ENCODE measurements around the gene RASGRF2.

DNA sequence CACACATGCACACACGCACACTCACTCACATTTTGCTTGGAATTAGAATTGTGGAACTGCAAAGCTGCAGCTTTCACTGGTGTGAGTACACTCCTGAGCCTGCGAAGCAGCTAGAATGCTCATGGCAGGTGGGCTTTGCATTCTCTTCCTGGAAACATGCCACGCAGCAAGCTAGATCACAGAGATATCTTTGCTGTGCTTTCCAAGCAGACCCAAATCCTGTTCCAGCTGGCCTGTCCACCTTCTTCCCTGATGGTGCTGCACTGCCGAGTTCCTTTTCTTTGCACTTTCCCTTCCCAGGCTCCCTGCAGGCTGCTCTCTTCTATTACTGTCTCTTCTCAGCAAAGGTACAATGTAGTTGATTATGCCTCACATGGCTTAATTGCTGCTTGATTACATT, 180.3 kb downstream of the RASGRF2 start:
- TF ChIP-seq CTCF (IDR thresholded peaks at IDR 0.05; ENCODE audit: low read depth, low read length, poor library complexity, severe bottlenecking) (no peak), EZH2phosphoT487 (IDR thresholded peaks at IDR 0.05; ENCODE audit: borderline replicate concordance, low read length) (no peak)
